Measurements from ENCODE around the gene RANBP10.
"Not testable (repeated sequence)": the region's sequence is repeated elsewhere in the genome, so short reads cannot be mapped to it uniquely, and the experiment has no call there.

RANBP10 gene

GRCh38 chr16:67707790-67708189 lies 98.6 kb downstream of the RANBP10 start:
- no peak for DNase-seq

GRCh38 chr16:67707210-67707609 lies 99.2 kb downstream of the RANBP10 start:
- DNase-seq, result no peak

GRCh38 chr16:67704110-67704509 lies 102.2 kb downstream of the RANBP10 start:
- DNase-seq, result no peak

GRCh38 chr16:67703626-67704025 lies 102.7 kb downstream of the RANBP10 start:
- no peak for DNase-seq

GRCh38 chr16:67702130-67702529 lies 104.2 kb downstream of the RANBP10 start:
- no peak for DNase-seq

- peak; percentile 35 for DNase-seq
Measured at GRCh38 chr16:67701420-67701819, 104.9 kb downstream of the RANBP10 start.

- DNase-seq, result no peak
Measured at GRCh38 chr16:67699265-67699664, 107.1 kb downstream of the RANBP10 start.

- DNase-seq, result no peak
Measured at GRCh38 chr16:67697422-67698185, 108.8 kb downstream of the RANBP10 start.

- no peak for DNase-seq
Measured at GRCh38 chr16:67694611-67695010, 111.7 kb downstream of the RANBP10 start.

- DNase-seq, result not testable (repeated sequence)
Measured at GRCh38 chr16:67693517-67694285, 112.7 kb downstream of the RANBP10 start.

- DNase-seq, result no peak
Measured at GRCh38 chr16:67685388-67686112, 120.8 kb downstream of the RANBP10 start.

GRCh38 chr16:67683767-67684166 lies 122.6 kb downstream of the RANBP10 start:
- no peak for DNase-seq

- DNase-seq, result no peak
Measured at GRCh38 chr16:67679935-67680897, 126.1 kb downstream of the RANBP10 start.

GRCh38 chr16:67678354-67679023 lies 127.9 kb downstream of the RANBP10 start:
- no peak for DNase-seq

GRCh38 chr16:67677712-67678111 lies 128.6 kb downstream of the RANBP10 start:
- no peak for DNase-seq

GRCh38 chr16:67676939-67677338 lies 129.4 kb downstream of the RANBP10 start:
- DNase-seq, result no peak

- DNase-seq, result no peak
Measured at GRCh38 chr16:67676516-67676915, 129.8 kb downstream of the RANBP10 start.

GRCh38 chr16:67675999-67676398 lies 130.4 kb downstream of the RANBP10 start:
- no peak for DNase-seq

- no peak for DNase-seq
Measured at GRCh38 chr16:67675579-67675935, 130.8 kb downstream of the RANBP10 start.

- DNase-seq, result no peak
Measured at GRCh38 chr16:67674851-67675578, 131.3 kb downstream of the RANBP10 start.

Measured in NCI-H345 (cell line).